Activated T-cell treated with anti-CD3 and anti-CD28 coated beads for 48 hours (primary cell): ENCODE results near the gene UTF1.

ENCODE experiments used
- DNase-seq: peaks from one replicate; pipeline ENCODE4 v3.0.0-alpha.2; 2020; ENCODE audit warnings: low read depth

The UTF1 gene

DNA sequence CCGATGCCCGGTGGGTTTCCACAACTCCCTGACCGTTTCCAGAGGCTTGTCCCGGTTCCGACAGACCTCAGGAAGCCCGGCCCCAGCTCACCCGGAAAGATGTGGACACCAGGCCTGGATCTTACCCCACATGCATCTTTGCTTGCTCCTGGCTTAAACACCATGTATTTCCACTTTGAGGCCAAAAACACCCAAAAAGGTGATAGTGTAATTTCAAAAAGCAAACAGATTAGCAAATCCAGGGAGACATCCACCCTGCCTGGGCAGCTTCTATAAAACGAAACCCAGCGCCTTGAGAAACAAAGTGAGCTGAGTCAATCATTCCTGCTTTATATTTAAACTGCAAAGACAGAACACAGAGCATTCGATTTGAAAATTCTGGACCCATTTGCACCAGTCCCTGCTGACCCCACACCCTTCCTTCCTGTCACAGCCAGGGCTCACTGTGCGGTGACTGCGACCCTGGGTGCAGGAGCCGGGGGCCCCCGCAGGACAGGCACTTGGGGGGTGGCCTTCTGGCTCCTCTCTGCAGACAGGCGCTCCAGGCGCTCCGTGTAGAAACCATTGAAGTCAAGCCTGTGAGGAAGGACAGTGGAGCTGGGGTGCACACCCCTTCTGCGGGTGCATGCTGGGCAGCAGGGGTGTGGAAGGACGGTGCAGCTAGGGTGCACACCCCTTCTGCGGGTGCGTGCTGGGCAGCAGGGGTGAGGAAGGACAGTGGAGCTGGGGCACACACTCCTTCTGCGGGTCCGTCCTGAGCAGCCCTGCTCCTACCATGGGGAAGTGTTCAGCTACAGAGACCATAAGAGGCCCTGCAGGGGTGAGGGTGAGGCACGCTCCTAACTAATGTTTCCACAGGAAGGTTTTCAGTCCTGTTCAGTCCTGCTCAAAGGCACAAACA lies 49.6 kb downstream of the UTF1 start:
- no peak for DNase-seq

DNA sequence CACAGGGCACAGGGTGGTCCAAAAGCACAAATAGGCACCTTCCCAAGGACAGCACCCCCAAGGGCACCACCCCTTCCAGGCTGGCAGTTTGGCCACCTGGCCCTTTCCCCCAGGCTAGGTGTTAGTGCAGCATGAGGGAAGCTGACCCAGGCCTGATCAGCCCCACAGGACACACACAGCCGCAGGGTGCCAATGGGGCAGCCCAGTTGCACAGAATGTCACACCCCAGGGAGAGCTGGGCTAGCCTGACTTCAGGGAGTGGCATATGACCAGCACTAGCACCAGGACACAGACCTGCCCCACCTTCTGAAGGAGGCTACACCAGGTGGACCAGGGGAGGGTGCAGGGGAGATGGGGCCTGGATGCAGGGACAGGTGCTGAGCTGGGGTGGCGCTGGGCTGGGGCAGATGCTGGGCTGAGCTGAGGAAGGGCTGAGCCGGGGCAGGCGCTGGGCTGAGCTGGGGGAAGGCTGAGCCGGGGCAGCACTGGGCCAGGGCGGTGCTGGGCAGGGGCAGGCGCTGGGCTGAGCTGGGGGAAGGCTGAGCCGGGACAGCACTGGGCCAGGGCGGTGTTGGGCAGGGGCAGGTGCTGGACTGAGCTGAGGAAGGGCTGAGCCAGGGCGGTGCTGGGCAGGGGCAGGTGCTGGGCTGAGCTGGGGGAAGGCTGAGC lies 50.5 kb downstream of the UTF1 start:
- DNase-seq, result no peak

DNA sequence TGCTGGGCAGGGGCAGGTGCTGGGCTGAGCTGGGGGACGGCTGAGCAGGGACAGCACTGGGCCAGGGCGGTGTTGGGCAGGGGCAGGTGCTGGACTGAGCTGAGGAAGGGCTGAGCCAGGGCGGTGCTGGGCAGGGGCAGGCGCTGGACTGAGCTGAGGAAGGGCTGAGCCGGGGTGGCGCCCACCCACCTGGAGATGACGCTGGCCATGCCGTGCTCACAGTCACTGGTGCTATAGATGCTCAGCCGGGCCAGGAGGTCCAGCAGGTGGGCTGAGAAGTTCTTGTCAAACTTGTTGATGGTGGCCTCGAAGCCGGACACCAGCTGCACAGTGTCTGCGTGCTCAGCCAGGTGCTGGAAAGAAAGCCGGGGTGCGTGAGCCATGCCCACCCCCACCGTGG lies 51.1 kb downstream of the UTF1 start:
- no peak for DNase-seq
